Dedifferentiated amniotic fluid mesenchymal stem cell (primary cell): ENCODE results near the gene RALGAPA1.
"Not testable (repeated sequence)": the region's sequence is repeated elsewhere in the genome, so short reads cannot be mapped to it uniquely, and the experiment has no call there.

ENCODE experiments used
- DNase-seq: peaks from one replicate; pipeline ENCODE4 v3.0.0-alpha.2; 2016; ENCODE audit errors: extremely low spot score

Gene RALGAPA1

GRCh38 chr14:35628989-35629388 lies 180.1 kb downstream of the RALGAPA1 start:
- DNase-seq: no peak

- DNase-seq: not testable (repeated sequence)
Observed at GRCh38 chr14:35626947-35627346, 182.1 kb downstream of the RALGAPA1 start.

GRCh38 chr14:35621996-35622395 lies 187.1 kb downstream of the RALGAPA1 start:
- DNase-seq: not testable (repeated sequence)

- not testable (repeated sequence) for DNase-seq
Observed at GRCh38 chr14:35619998-35620397, 189.1 kb downstream of the RALGAPA1 start.

- DNase-seq: not testable (repeated sequence)
Observed at GRCh38 chr14:35619461-35619860, 189.6 kb downstream of the RALGAPA1 start.

GRCh38 chr14:35617500-35617899 lies 191.6 kb downstream of the RALGAPA1 start:
- DNase-seq: no peak

GRCh38 chr14:35607380-35607779 lies 201.7 kb downstream of the RALGAPA1 start:
- DNase-seq: no peak

- no peak for DNase-seq
Observed at GRCh38 chr14:35600253-35600652, 208.8 kb downstream of the RALGAPA1 start.

GRCh38 chr14:35594616-35595015 lies 214.5 kb downstream of the RALGAPA1 start:
- no peak for DNase-seq

- not testable (repeated sequence) for DNase-seq
Observed at GRCh38 chr14:35587373-35587772, 221.7 kb downstream of the RALGAPA1 start.

- no peak for DNase-seq
Observed at GRCh38 chr14:35578639-35579038, 230.5 kb downstream of the RALGAPA1 start.

GRCh38 chr14:35578135-35578534 lies 231.0 kb downstream of the RALGAPA1 start:
- DNase-seq: no peak

- no peak for DNase-seq
Observed at GRCh38 chr14:35576856-35577255, 232.2 kb downstream of the RALGAPA1 start.

GRCh38 chr14:35576260-35576659 lies 232.8 kb downstream of the RALGAPA1 start:
- no peak for DNase-seq

- no peak for DNase-seq
Observed at GRCh38 chr14:35573911-35574310, 235.2 kb downstream of the RALGAPA1 start.

- no peak for DNase-seq
Observed at GRCh38 chr14:35571598-35571997, 237.5 kb downstream of the RALGAPA1 start.

GRCh38 chr14:35565871-35566464 lies 243.1 kb downstream of the RALGAPA1 start:
- DNase-seq: no peak

- no peak for DNase-seq
Observed at GRCh38 chr14:35558680-35559079, 250.4 kb downstream of the RALGAPA1 start.

GRCh38 chr14:35557221-35557747 lies 251.8 kb downstream of the RALGAPA1 start:
- DNase-seq: no peak

GRCh38 chr14:35556548-35556947 lies 252.5 kb downstream of the RALGAPA1 start:
- no peak for DNase-seq

- peak; percentile 21 for DNase-seq
Observed at GRCh38 chr14:35553808-35554207, 255.3 kb downstream of the RALGAPA1 start.

- no peak for DNase-seq
Observed at GRCh38 chr14:35551081-35551480, 258.0 kb downstream of the RALGAPA1 start.

- no peak for DNase-seq
Observed at GRCh38 chr14:35549551-35549950, 259.5 kb downstream of the RALGAPA1 start.

GRCh38 chr14:35543006-35543405 lies 266.1 kb downstream of the RALGAPA1 start:
- DNase-seq: no peak
